B cell (primary cell): Measurements from ENCODE around the gene KRTDAP.

ENCODE experiments used
- EZH2 ChIP-seq: IDR thresholded peaks from 2 replicates; pipeline ENCODE4 v1.6.1; 2012; ENCODE audit warnings: borderline replicate concordance, low read depth, mild to moderate bottlenecking, moderate library complexity, low read length; ENCODE audit not compliant: insufficient read depth, poor library complexity, severe bottlenecking
- TF ChIP-seq, protein P1 (sequence below): fragments of 200-600 bp; IDR thresholded peaks from one replicate; pipeline ENCODE4 v1.8.0; 2022; ENCODE audit warnings: antibody characterized with exemption, mild to moderate bottlenecking

DNA sequence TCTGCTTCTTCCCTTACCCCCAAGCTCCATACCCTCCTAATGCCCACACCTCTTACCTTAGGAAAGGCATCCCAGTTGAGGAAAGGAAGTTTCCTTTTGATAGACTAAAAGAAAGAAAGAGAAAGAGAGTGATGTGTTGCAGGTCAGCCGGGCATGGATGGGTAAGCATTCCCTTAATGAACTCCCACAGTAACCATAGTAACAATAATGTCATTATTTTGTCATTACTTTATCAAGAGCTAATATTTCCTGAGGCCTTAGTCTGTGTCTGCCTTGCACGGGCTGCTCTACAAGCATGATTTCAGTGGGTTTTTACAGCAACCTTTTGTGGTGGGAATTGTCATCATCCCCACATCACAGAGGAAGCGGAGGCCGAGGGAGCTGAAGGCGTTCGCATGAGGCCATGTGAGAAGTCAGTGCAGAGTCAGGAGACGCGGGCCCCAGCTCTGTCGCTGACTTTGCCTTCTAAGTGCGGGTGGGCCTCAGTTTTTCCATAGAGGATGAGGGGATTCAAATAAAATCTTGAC, 2.5 kb downstream of the KRTDAP start:
- TF ChIP-seq EZH2, result no peak
- TF ChIP-seq, protein P1, sequence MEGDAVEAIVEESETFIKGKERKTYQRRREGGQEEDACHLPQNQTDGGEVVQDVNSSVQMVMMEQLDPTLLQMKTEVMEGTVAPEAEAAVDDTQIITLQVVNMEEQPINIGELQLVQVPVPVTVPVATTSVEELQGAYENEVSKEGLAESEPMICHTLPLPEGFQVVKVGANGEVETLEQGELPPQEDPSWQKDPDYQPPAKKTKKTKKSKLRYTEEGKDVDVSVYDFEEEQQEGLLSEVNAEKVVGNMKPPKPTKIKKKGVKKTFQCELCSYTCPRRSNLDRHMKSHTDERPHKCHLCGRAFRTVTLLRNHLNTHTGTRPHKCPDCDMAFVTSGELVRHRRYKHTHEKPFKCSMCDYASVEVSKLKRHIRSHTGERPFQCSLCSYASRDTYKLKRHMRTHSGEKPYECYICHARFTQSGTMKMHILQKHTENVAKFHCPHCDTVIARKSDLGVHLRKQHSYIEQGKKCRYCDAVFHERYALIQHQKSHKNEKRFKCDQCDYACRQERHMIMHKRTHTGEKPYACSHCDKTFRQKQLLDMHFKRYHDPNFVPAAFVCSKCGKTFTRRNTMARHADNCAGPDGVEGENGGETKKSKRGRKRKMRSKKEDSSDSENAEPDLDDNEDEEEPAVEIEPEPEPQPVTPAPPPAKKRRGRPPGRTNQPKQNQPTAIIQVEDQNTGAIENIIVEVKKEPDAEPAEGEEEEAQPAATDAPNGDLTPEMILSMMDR, result no peak
